Left colon (tissue), 2 donors: ENCODE measurements around the gene RHOG. TPM values are rescaled to one million over a fixed set of nuclear protein-coding genes. Genes with fewer than 3 reads are reported as not detected.

Experiments used
- ATAC-seq: fragments of 200-7000 bp; cut with Tn5 transposase; one replicate; pipeline ENCODE4 v1.9.1; 2020; ENCODE audit warnings: mild to moderate bottlenecking, moderate library complexity
- DNase-seq, 2 donors: peaks; one replicate each; pipeline ENCODE4 v3.0.0-alpha.2; 2020
- intact Hi-C, 2 donors: fragments of 100-400 bp; cut with DNase I in 1 of 2; cut with micrococcal nuclease in 1 of 2; formaldehyde crosslinking; loops; one replicate each; pipeline versions ENCODE4 v1.11.2 to v1.14.0; 2022; cut with DNase I, micrococcal nuclease
- total RNA-seq, 2 donors: library from RNA; stranded (reverse); fragmentation: NEBNext Ultra II Directional; extraction: Animal tissue kit (Norgen Biotek cat#: 25700); gene quantifications; one replicate each; pipeline ENCODE4 v1.2.1, GENCODE V29; 2021
- donor health status: DM: no; HTN: no; CAD: no.
- donor health status: DM: yes; HTN: yes; CAD: no.

Gene RHOG
- total RNA-seq, 2 donors from 2014 or later, result 65.7 to 71.8 TPM

DNA sequence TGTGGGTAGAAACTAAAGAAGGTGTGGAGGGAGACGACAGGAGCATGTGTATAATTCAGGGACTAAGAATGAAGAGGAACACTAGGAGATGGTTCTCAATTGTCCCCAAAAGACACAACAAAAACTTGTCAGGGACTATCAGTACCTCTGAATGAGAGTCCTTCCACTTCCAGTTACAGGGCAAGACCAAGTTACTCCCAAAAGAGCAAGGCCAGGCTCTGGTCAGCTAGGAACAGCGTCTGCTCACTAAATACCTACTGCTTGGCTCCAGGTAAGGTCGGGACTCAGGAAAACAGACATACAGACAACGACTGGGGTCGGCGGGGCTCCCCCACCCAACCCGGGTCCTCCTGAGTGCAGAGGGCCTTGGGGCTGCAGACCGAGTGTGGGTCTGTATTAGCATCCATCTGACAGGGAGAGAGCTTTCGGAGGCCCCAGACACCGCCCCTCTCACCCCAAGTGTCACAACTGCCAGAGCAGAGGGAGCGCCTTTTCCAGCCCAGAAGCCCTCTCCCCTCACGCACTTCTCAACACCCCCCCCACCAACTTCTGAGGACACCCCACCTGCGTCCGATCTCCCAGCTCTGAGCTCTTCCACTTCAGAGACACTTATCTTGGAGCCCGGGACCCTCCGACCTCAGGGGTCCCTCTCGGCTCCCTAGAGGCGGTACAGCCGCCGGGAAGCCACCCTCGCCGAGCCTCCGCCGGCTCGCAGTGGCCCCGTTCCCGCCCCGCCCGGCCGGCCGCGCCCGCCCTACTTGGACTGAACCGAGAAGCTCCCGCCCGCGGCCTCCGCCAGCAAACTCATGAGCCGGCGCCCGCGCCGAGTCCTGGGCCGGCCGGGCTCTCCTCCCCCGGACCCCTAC, 522 bp downstream of the RHOG start:
- intact Hi-C loops, result no loop called here
- DNase-seq (peak; percentile 36 to 84), ATAC-seq (peak; percentile 61)

DNA sequence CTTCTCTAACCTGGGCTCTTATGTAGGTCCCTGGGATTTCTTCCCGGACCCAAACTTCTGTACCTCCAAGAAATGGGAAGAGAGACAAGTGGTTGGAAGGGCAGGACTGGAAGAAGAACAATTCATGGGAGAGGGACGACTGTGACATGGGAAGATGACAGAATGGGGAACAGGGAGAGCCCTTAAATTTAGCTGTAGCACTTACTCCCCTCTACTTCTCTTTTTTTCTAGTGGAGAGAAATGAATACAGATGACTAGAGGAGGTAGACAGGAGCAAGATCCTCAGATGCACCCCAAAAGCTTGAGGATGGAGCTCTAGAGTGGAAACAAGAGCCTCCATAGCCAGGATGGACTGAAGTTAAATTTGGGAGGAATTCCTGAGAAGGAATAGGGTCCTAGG, 2.3 kb downstream of the RHOG start:
- DNase-seq, result no peak
- intact Hi-C loops, result no loop called here
- ATAC-seq, result no peak

DNA sequence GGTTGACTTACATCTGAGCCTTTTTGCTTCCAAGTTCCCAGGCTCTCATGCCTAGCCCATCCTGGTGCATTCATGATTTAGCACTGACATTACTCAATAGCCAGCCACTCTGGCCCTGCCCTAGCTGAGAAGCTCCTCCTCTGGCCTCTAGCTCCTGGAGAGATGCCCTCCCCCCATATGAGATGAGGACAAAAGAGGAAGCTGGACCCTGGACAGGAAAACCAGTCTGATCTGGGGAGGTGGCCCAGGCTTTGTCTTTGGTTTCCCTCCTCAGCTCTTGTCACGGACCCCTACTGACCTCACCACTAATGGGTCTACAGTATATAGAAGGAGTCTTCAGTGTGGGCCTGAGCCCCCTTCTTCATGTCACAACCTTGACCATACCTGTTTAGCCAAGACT, 3.0 kb downstream of the RHOG start:
- ATAC-seq (no peak), DNase-seq (peak; percentile 32 to 55)
- intact Hi-C loops, result no loop called here

DNA sequence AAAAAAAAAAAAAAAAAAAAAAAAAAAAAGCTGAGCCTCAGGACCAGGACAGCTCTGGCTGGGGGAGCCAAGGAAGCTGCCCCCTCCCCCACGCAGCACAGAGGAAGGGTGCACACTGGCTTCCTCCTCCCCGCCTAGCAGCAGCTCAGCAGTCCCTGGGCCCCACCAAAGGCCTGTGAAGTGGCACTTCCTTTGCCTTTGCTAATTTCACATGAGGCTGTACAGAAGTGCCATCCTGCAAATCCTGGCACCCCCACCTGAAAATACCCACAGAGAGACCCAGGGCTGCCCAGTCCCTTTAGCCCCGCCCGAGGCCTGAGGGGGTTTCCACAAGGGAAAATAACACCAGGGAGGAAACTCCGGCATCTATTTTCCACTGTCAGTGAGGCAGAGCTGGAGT, 3.9 kb downstream of the RHOG start:
- DNase-seq (peak; percentile 50 to 61), ATAC-seq (no peak)
- intact Hi-C loops, result no loop called here

DNA sequence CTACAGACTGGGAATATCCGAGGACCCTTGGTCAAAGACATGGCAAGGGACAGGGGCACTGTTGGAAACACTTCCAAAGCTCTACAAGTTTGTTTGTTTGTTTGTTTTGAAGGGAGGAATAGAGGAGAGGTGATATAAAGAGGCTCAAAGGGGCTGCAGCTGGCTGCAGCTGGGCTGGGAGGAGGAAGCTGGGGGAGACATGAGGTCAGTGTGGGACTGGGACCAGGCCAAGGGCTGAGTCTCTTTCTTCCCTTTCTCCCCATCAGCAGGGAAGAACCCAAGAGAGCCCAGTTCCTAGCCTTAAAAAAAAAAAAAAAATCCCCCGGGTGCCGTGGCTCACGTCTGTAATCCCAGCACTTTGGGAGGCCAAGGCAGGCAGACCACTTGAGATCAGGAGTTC, 5.0 kb downstream of the RHOG start:
- DNase-seq, result no peak
- intact Hi-C loops, result no loop called here
- no peak for ATAC-seq

DNA sequence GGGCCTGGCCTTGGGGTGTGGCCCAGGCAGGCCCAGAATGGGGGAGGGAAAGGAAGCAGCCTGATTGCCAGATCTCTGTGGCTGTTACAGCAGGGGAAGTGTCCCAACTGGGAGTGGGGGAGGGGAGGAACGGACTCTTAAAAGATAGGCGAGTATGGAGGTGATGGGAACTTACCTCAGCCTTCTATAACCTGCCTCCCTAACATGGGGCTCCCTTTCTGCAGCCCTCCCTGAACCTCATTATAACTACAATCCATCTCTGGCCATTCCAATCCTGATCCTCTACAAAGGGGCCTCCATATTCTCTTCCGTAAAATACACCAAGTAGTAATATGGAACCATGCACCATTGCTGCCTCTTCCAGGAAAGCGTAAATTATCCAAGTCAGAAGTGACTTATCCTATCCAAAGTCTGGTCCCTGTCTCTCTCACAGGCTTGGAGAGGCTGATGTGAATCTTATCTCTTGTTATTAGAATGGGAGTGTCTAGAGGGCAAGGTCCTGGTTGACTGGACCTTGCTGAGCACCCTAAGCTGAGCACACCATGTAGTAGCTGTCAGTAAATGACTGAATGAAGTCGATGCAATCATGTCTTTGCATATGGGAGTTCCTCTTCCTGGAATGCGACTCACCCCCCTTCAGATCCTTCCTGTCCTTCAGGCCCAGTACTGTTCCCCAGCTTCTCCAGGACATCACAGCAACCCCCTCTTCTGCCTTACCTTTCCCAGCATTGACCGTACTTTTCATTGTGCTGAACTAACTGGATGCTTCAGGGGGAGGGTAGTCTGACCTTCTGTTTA, 5.9 kb downstream of the RHOG start:
- intact Hi-C loops, result no loop called here
- DNase-seq, result peak; percentile 57 to 60
- ATAC-seq, result peak; percentile 70

DNA sequence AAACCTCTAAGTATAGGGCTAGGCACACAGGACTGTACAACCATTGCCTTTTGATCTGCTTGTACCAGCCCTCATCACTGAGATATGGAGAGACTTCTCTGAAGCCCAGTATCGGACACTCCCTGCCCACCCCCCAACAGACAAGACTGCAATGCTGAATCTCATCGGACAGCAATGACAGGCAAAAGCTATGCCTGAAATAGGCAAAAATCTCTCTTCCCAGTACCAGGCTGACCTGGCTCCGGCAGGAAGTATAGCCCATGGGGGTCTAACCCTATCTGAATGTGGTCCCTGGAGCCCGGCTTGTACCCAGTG, 6.5 kb downstream of the RHOG start:
- ATAC-seq (no peak), DNase-seq (no peak)
- intact Hi-C loops, result no loop called here

DNA sequence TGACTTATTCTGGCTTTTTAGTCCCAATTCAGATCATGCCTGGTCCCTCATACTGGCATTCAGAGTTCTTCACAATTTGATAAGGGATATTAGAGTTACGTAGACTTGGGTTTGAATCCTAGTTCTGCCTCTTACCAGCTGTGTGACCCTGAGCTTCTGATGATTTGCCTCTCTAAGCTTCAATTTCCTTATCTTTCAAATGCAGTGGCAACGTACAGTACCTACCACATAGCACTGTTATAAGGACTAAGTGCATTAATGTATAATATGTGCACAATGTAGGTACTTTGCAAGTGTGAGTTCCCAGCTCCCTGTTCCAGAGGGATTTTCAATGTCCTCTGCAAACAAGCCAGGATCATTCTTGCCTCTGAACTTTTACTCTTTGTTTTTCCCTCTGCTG, 7.3 kb downstream of the RHOG start:
- intact Hi-C loops, result no loop called here
- no peak for DNase-seq
- ATAC-seq, result no peak

DNA sequence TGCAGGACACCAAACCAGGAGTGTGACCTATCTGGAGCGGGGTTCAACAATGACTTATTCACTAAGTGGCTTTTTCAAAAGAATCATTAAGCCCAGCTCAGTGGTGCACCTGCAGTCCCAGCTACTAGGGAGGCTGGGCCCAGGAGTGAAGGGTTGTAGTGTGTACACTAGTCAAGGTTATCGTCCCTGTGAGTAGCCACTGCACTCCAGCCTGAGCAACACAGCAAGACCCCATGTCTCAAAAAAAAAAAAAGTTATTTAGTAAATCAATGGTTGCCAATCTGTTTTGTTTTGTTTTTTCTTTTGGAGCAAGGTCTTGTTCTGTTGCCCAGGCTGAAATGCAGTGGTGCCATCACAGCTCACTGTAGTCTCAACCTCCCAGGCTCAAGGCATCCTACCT, 7.9 kb downstream of the RHOG start:
- intact Hi-C loops, result no loop called here
- no peak for ATAC-seq

DNA sequence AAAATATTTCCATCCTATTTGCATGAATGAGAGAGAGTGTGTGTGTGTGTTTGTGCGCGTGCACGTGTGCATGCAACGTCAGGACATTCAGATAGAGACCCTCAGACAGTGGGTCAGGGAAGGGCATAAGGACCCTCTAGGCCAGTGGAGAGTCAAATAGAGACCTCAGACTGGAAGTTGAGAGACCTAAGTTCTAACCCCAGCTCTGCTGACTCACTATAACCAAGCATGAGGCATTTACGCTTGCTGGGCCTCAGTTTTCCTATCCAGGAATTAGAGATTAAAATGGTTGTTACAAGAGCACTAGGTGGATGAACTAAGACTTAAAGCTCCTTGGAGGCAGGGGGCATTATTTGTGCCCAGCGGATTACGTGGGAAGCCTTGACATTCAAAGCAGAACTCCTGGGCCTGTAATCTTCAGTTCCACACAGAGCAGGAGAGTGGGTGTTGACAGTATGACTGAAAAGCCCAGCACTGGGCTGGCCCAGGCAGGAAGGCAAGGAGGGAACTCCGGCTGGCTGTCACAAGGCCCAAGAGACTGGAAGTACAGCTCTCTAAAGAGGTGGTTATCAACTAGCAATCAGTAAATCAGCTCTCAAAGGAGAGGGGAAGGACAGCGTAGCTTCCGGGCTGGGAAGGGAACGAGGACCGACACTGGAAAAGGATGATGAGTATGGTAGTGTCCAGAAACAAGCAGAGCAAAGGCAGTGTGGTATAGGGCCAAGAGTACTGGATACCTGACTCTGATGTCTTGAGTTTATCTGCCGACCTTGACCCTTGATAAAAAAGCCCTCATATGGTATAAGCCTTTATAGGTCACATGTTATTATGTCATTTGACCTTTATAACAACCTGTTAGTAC, 9.2 kb downstream of the RHOG start:
- DNase-seq, result no peak
- ATAC-seq, result peak; percentile 8
- intact Hi-C loops, result no loop called here

More for the DNA sequence above, 7.9 kb downstream of the RHOG start:
- no peak for DNase-seq

DNA sequence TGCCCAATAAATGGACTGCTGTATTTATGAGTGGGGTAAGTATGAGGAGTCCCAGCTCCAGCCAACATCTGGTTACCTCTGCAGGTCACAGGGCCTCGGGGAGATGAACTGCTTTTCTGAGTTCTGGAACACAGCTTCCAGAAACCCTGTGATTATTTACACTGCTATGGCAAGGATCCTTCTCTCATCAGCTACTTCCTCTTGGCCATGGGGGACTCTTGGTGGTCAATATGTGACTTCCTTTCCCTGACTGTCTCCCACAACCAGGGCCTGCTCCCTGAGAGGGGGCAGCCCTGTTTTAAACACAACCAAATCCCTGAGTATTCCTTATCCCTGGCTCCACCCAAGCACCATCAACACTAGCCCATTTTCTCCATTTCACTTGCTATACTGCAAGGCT, 10.0 kb downstream of the RHOG start:
- ATAC-seq, result no peak
- DNase-seq, result no peak
- intact Hi-C loops, result no loop called here

DNA sequence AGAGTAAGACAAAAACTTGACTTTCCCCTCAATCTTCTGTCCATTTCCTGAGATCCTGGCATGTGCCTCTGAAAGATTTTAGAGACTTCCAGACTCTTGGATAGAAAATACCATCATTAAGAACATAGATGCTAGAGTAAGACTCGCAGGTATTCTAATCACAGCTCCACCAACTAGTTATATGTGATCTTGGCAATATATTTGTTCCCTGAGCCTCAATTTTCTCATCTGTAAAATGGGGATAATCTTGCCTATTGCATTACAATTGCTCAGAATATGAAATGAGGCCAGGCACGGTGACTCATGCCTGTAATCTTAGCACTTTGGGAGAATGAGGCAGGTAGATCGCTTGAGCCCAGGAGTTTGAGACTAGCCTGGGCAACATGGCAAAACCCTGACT, 10.7 kb downstream of the RHOG start:
- DNase-seq, result no peak
- intact Hi-C loops, result no loop called here
- ATAC-seq, result no peak

DNA sequence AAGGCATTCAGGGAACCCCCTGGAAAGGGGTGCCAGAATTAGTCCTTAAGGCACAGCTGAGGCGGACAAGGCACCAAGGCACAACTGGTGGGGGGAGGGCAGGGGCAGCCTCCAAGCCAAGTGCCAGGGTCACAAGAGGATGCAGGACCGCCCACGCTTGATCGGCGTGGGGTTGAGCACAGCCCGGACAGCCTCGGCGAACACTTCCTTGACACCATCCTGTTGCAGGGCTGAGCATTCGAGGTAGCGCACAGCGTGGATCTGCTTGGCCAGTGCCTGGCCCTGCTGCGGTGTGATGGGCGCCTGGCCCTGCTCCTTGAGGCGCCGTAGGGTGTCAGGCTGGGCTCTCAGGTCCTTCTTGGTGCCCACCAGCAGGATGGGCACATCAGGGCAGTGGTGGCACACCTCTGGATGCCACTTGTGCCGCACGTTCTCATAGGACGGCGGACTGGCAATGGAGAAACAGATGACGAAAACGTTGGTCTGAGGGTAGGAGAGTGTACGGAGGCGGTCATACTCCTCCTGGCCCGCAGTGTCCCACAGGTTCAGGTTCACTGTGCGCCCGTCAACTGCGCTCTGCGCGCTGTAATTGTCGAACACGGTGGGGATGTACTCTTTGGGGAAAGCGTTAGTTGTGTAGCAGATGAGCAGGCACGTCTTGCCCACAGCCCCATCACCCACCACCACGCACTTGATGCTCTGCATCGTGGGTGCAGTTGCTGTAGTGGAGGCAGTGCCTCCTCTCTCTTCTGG, 13.1 kb downstream of the RHOG start:
- ATAC-seq (no peak), DNase-seq (no peak)
- intact Hi-C loops, result no loop called here

DNA sequence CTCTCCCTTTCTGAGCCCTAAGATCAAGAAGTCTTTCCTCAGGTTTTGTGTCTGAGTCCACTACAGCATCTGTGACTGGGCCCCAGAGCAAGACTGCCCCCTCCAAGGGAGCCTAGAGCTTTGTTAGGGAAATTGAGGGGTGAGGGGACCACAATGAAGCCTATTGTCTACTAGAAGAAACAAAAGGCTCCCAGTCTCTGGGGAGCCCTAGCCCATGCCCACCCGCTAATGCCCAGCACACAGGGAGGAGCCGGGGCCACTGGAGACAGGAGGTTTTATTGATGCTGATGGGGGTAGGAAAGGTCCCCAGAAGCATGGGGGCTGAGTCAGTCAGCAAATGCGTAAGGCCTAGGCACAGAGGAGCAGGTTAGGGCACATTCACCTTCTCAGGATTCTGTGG, 14.0 kb downstream of the RHOG start:
- intact Hi-C loops, result no loop called here
- DNase-seq, result no peak
- no peak for ATAC-seq

DNA sequence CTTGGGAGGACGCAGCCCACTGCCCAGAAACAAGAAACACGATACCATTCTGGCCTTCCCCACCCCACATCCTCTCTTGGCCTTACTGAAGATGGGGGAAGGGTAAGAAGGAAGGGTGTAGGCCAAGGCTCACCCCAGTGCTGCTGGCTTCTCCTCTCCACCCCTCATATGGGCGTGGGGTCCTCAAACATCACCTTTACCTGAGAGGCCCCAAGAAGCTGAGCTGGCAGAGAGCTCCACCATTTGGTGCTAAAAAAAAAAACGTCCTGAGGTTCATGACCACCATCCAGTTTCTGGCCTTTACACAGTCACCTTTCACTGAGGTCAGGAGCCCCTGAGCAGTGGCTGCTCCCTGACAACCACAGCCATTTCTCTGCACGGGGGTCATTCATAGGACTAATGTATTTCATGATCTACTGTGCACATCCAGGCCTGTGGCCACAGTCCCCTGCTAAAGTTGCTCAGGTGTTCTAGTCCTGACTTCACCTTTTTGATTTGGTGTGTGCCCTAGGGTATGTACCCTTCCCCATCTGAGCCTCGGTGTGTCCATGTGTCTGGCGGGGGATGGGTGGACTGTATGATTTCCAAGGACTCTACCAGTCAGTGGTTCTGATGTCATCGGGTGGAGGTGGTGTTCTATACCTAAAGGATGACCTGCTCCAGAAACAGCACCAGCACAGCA, 15.1 kb downstream of the RHOG start:
- DNase-seq (no peak), ATAC-seq (peak; percentile 13)
- intact Hi-C loops, result no loop called here

DNA sequence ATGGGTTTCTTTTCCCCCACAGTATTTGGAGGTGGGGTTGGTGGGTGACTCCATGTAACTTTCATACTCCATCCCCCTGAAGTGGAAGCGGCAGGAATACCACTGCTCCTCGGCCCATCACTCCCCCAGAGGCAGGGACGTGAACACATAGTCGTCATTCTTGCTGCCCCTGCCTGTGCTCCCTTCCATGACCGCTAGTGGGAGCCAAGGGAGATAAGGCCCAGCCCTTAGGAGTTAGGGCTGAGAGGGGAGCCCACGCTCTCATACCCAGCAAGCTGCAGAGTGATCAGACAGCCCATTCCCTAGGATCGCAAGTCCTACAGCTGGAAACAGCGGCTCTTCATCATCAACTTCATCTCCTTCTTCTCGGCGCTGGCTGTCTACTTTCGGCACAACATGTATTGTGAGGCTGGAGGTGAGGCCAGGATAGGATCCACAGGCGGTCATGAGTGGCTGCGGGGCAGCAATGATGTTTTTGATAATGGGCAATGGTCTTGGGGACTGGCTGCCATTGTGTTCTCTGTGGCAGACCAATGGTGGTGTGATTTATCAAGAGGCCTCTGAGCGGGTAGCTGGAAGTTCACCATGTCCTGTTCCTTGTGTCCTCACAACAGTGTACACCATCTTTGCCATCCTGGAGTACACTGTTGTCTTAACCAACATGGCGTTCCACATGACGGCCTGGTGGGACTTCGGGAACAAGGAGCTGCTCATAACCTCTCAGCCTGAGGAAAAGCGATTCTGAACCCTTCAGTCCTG, 15.9 kb downstream of the RHOG start:
- peak; percentile 67 for ATAC-seq
- peak in 1 of 2 donors; percentile 77 for DNase-seq
- intact Hi-C loops, result no loop called here

DNA sequence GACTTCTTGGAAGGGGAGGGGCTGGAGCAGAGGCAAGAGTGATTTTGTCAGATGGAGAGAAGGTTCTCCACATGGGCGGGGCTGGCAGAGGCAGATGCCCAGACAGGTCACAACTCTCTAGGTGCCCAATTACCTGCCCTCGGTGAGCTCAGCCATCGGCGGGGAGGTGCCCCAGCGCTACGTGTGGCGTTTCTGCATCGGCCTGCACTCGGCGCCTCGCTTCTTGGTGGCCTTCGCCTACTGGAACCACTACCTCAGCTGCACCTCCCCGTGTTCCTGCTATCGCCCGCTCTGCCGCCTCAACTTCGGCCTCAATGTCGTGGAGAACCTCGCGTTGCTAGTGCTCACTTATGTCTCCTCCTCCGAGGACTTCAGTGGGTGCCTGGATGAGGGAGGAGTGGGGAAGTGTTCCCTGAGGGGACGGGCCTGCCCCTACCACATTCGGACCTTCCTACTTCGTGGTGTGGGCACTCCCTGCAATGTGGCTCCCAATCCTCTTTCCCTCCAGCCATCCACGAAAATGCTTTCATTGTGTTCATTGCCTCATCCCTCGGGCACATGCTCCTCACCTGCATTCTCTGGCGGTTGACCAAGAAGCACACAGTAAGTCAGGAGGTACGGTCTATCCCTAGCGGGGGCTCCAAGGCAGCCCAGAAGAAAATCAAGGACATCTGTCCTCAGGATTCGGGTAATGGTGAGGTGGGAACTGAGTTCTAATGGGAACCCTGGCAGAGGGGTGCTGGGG, 16.8 kb downstream of the RHOG start:
- intact Hi-C loops, result no loop called here
- no peak for DNase-seq
- no peak for ATAC-seq
